SJCRH30 (cell line): ENCODE data around the gene RASSF5. TPM values are rescaled to one million over a fixed set of nuclear protein-coding genes. Genes with fewer than 3 reads are reported as not detected.
"Not testable (repeated sequence)": the region's sequence is repeated elsewhere in the genome, so short reads cannot be mapped to it uniquely, and the experiment has no call there.

Experiments
- DNase-seq, 2 experiments: peaks; one replicate each; pipeline ENCODE4 v3.0.0-alpha.2; 2015 to 2020
- H3K27ac ChIP-seq: fragments of 250-450 bp; sonication (Bioruptor Pico); 2 replicates; pipeline ENCODE4 v1.5.1; 2020; ENCODE audit warnings: mild to moderate bottlenecking, moderate library complexity
- H3K27me3 ChIP-seq: fragments of 250-450 bp; sonication (Bioruptor Pico); 2 replicates; pipeline ENCODE4 v1.5.1; 2020; ENCODE audit warnings: mild to moderate bottlenecking, moderate library complexity
- H3K36me3 ChIP-seq: fragments of 250-450 bp; sonication (Bioruptor Pico); 2 replicates; pipeline ENCODE4 v1.5.1; 2020; ENCODE audit warnings: mild to moderate bottlenecking, moderate library complexity
- H3K4me1 ChIP-seq: fragments of 250-450 bp; sonication (Bioruptor Pico); 2 replicates; pipeline ENCODE4 v1.5.1; 2020; ENCODE audit warnings: mild to moderate bottlenecking, moderate library complexity
- H3K4me3 ChIP-seq: fragments of 250-450 bp; sonication (Bioruptor Pico); 2 replicates; pipeline ENCODE4 v1.5.1; 2020; ENCODE audit warnings: mild to moderate bottlenecking, moderate library complexity
- H3K9me3 ChIP-seq: fragments of 250-450 bp; sonication (Bioruptor Pico); replicated peaks from 2 replicates; pipeline ENCODE4 v1.5.1; 2020; ENCODE audit warnings: mild to moderate bottlenecking, moderate library complexity
- total RNA-seq: library from RNA; depleted of rRNA; stranded (reverse); fragments of >200 nt; shearing (Covaris generic); gene quantifications from 2 replicates; pipeline ENCODE4 v1.2.3, GENCODE V29; 2014

The RASSF5 gene
- total RNA-seq, 1 experiment from 2014 or later, result 9.5 TPM

GRCh38 chr1:206591696-206592095 lies 84.4 kb downstream of the RASSF5 start:
- H3K27ac ChIP-seq, result peak overlapping the region; percentile 75
- H3K27me3 ChIP-seq, result no peaks in the 10 kb centered on the region
- peaks cover 41% of the 10 kb centered on the region for H3K36me3 ChIP-seq
- DNase-seq, result no peak
- no peak overlapping the region for H3K4me3 ChIP-seq
- H3K4me1 ChIP-seq, result peaks cover 40% of the 10 kb centered on the region
- no peaks in the 10 kb centered on the region for H3K9me3 ChIP-seq

GRCh38 chr1:206593351-206593925 lies 86.1 kb downstream of the RASSF5 start:
- Histone ChIP-seq H3K36me3 (peaks cover 51% of the 10 kb centered on the region), H3K4me1 (peaks cover 40% of the 10 kb centered on the region)

GRCh38 chr1:206595581-206596318 lies 88.4 kb downstream of the RASSF5 start:
- H3K27ac ChIP-seq, result no peak overlapping the region
- no peak overlapping the region for H3K4me3 ChIP-seq
- H3K9me3 ChIP-seq, result no peaks in the 10 kb centered on the region
- DNase-seq, result no peak
- peaks cover 21% of the 10 kb centered on the region for H3K4me1 ChIP-seq
- H3K36me3 ChIP-seq, result peaks cover 61% of the 10 kb centered on the region
- no peaks in the 10 kb centered on the region for H3K27me3 ChIP-seq

More at GRCh38 chr1:206593351-206593925, 86.1 kb downstream of the RASSF5 start:
- Histone ChIP-seq H3K27ac (no peak overlapping the region), H3K9me3 (no peaks in the 10 kb centered on the region), H3K27me3 (no peaks in the 10 kb centered on the region), H3K4me3 (no peak overlapping the region)
- no peak for DNase-seq

GRCh38 chr1:206596319-206596666 lies 89.0 kb downstream of the RASSF5 start:
- Histone ChIP-seq H3K27me3 (no peaks in the 10 kb centered on the region), H3K4me3 (no peak overlapping the region), H3K9me3 (no peaks in the 10 kb centered on the region), H3K27ac (no peak overlapping the region), H3K36me3 (peaks cover 64% of the 10 kb centered on the region), H3K4me1 (peaks cover 16% of the 10 kb centered on the region)
- DNase-seq, result no peak

- H3K36me3 ChIP-seq, result peaks cover 57% of the 10 kb centered on the region
- DNase-seq, result no peak
- no peak overlapping the region for H3K27ac ChIP-seq
- H3K4me3 ChIP-seq, result no peak overlapping the region
- no peaks in the 10 kb centered on the region for H3K4me1 ChIP-seq
- H3K27me3 ChIP-seq, result no peaks in the 10 kb centered on the region
- no peaks in the 10 kb centered on the region for H3K9me3 ChIP-seq
Measured at GRCh38 chr1:206600527-206600926, 93.2 kb downstream of the RASSF5 start.

GRCh38 chr1:206604861-206605260 lies 97.5 kb downstream of the RASSF5 start:
- H3K9me3 ChIP-seq, result no peaks in the 10 kb centered on the region
- H3K27ac ChIP-seq, result no peak overlapping the region
- no peaks in the 10 kb centered on the region for H3K4me1 ChIP-seq
- peaks cover 34% of the 10 kb centered on the region for H3K36me3 ChIP-seq
- no peak overlapping the region for H3K4me3 ChIP-seq
- no peaks in the 10 kb centered on the region for H3K27me3 ChIP-seq
- no peak for DNase-seq

GRCh38 chr1:206606867-206607266 lies 99.5 kb downstream of the RASSF5 start:
- H3K27me3 ChIP-seq, result no peaks in the 10 kb centered on the region

GRCh38 chr1:206608108-206608698 lies 100.9 kb downstream of the RASSF5 start:
- Histone ChIP-seq H3K4me1 (0 out of 2 replicates have a peak, but pooled peaks cover 3% of the 10 kb centered on the region), H3K27me3 (no peaks in the 10 kb centered on the region), H3K9me3 (no peaks in the 10 kb centered on the region), H3K27ac (no peak overlapping the region), H3K36me3 (peaks cover 10% of the 10 kb centered on the region), H3K4me3 (no peak overlapping the region)
- DNase-seq, result peak; percentile 55 to 67

More at GRCh38 chr1:206606867-206607266, 99.5 kb downstream of the RASSF5 start:
- DNase-seq, result peak in 1 of 2 experiments; percentile 27
- H3K36me3 ChIP-seq, result peaks cover 21% of the 10 kb centered on the region
- 0 out of 2 replicates have a peak, but pooled peaks cover 3% of the 10 kb centered on the region for H3K4me1 ChIP-seq
- no peaks in the 10 kb centered on the region for H3K9me3 ChIP-seq
- no peak overlapping the region for H3K4me3 ChIP-seq
- no peak overlapping the region for H3K27ac ChIP-seq

- H3K36me3 ChIP-seq, result peaks cover 5% of the 10 kb centered on the region; the same call in 1 of the 2 replicates
- no peaks in the 10 kb centered on the region for H3K9me3 ChIP-seq
- 0 out of 2 replicates have a peak, but pooled peaks cover 3% of the 10 kb centered on the region for H3K4me1 ChIP-seq
- H3K27ac ChIP-seq, result no peak overlapping the region
- no peak overlapping the region for H3K4me3 ChIP-seq
- H3K27me3 ChIP-seq, result no peaks in the 10 kb centered on the region
- DNase-seq, result no peak
Measured at GRCh38 chr1:206609229-206609991, 102.1 kb downstream of the RASSF5 start.

GRCh38 chr1:206612129-206612876 lies 105.0 kb downstream of the RASSF5 start, which contains the start of gene EIF2D:
Gene EIF2D, minus strand, starts transcription at chr1:206612465. Its CDS starts 123 bp downstream, at chr1:206612342.
- Histone ChIP-seq H3K27ac (peak within 1 kb of the TSS; percentile 86), H3K9me3 (no peaks in the 10 kb centered on the region), H3K27me3 (no peaks in the 10 kb centered on the region), H3K4me1 (0 out of 2 replicates have a peak, but pooled peaks cover 3% of the 10 kb centered on the region), H3K36me3 (no peaks in the 10 kb centered on the region; the same call in 1 of the 2 replicates), H3K4me3 (peak within 1 kb of the TSS; percentile 82)
- DNase-seq, result peak; percentile 94 to 98

- H3K27me3 ChIP-seq, H3K4me3 ChIP-seq, DNase-seq, H3K9me3 ChIP-seq, H3K27ac ChIP-seq, H3K36me3 ChIP-seq, H3K4me1 ChIP-seq: not testable (repeated sequence)
Measured at GRCh38 chr1:206626396-206626795, 119.1 kb downstream of the RASSF5 start.

GRCh38 chr1:206628916-206629315 lies 121.6 kb downstream of the RASSF5 start:
- DNase-seq, result no peak
- Histone ChIP-seq H3K4me3 (no peak overlapping the region), H3K9me3 (no peaks in the 10 kb centered on the region), H3K27me3 (no peaks in the 10 kb centered on the region), H3K27ac (no peak overlapping the region), H3K36me3 (no peaks in the 10 kb centered on the region), H3K4me1 (0 out of 2 replicates have a peak, but pooled peaks cover 4% of the 10 kb centered on the region)

- H3K36me3 ChIP-seq, result no peaks in the 10 kb centered on the region
- H3K9me3 ChIP-seq, result no peaks in the 10 kb centered on the region
- 0 out of 2 replicates have a peak, but pooled peaks cover 4% of the 10 kb centered on the region for H3K4me1 ChIP-seq
- H3K4me3 ChIP-seq, result no peak overlapping the region
- no peak overlapping the region for H3K27ac ChIP-seq
- DNase-seq, result peak; percentile 95 to 99
- H3K27me3 ChIP-seq, result no peaks in the 10 kb centered on the region
Measured at GRCh38 chr1:206631085-206631509, 123.8 kb downstream of the RASSF5 start.

- Histone ChIP-seq H3K4me1 (peaks cover 14% of the 10 kb centered on the region; the same call in 1 of the 2 replicates), H3K27ac (no peak overlapping the region), H3K9me3 (no peaks in the 10 kb centered on the region), H3K4me3 (no peak overlapping the region), H3K27me3 (no peaks in the 10 kb centered on the region), H3K36me3 (no peaks in the 10 kb centered on the region)
- DNase-seq, result no peak
Measured at GRCh38 chr1:206633708-206634121, 126.4 kb downstream of the RASSF5 start.
